ENCODE results near the gene DENND5A.

- no peak for TF ChIP-seq CTCF (IDR thresholded peaks at IDR 0.05)
- no peak for TF ChIP-seq POLR2A (IDR thresholded peaks at IDR 0.05)
Measured at GRCh38 chr11:9153651-9154050, 111.5 kb downstream of the DENND5A start.
